ENCODE measurements around the gene PPP2R5C. TPM values are rescaled to one million over a fixed set of nuclear protein-coding genes. Genes with fewer than 3 reads are reported as not detected.

PPP2R5C gene
- total and polyA plus RNA-seq, 2 donors from 2014 or later: 65.6 to 129 TPM

DNA sequence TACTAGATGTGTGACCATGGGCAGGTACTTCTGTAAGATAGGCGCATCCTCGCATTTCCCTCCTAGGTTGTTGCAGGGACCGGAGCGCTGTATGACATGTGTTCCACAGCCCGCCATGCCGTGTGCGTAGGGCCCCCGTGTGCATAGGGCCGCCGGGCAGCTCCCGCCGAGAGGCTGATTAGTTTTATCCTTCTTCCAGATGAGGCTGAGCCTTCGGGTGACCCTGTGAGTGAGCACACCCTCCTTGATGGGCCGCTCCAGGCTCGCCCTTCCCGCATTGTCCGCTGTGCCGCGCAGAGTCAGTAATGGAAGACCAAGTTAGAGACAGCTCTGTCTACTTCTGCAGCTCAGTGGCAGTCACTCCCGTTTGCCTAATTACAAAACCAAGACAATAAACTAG lies 130.0 kb downstream of the PPP2R5C start:
- H3K9me3 ChIP-seq (ENCODE audit: control insufficient read depth in 2 of 3, insufficient read depth in 1 of 3, low read length in 3 of 3): no peaks in the 10 kb centered on the region
- DNase-seq: no peak
- H3K4me1 ChIP-seq (ENCODE audit: control insufficient read depth in 2 of 3, insufficient read depth in 2 of 3, low read depth in 1 of 3, low read length in 3 of 3): no peaks in the 10 kb centered on the region
- TF ChIP-seq, protein P1, sequence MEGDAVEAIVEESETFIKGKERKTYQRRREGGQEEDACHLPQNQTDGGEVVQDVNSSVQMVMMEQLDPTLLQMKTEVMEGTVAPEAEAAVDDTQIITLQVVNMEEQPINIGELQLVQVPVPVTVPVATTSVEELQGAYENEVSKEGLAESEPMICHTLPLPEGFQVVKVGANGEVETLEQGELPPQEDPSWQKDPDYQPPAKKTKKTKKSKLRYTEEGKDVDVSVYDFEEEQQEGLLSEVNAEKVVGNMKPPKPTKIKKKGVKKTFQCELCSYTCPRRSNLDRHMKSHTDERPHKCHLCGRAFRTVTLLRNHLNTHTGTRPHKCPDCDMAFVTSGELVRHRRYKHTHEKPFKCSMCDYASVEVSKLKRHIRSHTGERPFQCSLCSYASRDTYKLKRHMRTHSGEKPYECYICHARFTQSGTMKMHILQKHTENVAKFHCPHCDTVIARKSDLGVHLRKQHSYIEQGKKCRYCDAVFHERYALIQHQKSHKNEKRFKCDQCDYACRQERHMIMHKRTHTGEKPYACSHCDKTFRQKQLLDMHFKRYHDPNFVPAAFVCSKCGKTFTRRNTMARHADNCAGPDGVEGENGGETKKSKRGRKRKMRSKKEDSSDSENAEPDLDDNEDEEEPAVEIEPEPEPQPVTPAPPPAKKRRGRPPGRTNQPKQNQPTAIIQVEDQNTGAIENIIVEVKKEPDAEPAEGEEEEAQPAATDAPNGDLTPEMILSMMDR (IDR thresholded peaks at IDR 0.05; ENCODE audit: borderline replicate concordance, extremely low read depth, insufficient read depth): no peak
- H3K27me3 ChIP-seq (ENCODE audit: control insufficient read depth, insufficient read depth, low read length): no peaks in the 10 kb centered on the region
- intact Hi-C loops (cut with DNase I): no loop called here
- H3K27ac ChIP-seq (ENCODE audit: low read depth in 2 of 2, low read length in 2 of 2): no peak overlapping the region
- peaks cover 0 to 33% (median 11%) of the 10 kb centered on the region in 3 donors for H3K36me3 ChIP-seq (ENCODE audit: control insufficient read depth in 2 of 3, insufficient read depth in 3 of 3, low read length in 3 of 3)
- no peak overlapping the region for H3K4me3 ChIP-seq (ENCODE audit: low read length in 3 of 3)
- no peak for FAIRE-seq
- no peak overlapping the region for H3K9ac ChIP-seq (ENCODE audit: low read length in 3 of 3)

DNA sequence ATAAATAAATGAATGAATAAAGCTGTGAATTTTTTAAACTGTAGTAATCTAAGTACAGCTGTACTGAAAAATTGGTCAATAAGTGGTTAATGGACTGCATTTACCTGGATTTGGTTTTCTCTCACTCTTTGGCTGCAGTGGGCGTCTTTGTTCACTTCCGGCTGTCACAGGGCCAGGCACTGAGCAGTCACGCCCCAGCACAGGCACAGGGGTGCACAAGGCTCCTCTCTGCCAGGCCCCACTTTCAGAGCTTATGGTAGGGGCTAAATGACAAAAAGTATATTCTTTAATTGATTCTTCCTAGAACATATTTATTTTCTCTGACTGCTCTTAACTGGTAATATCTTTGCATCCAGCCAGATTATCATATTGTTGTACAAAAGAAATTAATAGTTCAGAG lies 132.2 kb downstream of the PPP2R5C start:
- no peak overlapping the region for H3K4me3 ChIP-seq (ENCODE audit: low read length in 3 of 3)
- H3K36me3 ChIP-seq (ENCODE audit: control insufficient read depth in 2 of 3, insufficient read depth in 3 of 3, low read length in 3 of 3): peaks cover 0 to 48% (median 12%) of the 10 kb centered on the region in 3 donors
- intact Hi-C loops (cut with DNase I): no loop called here
- H3K4me1 ChIP-seq (ENCODE audit: control insufficient read depth in 2 of 3, insufficient read depth in 2 of 3, low read depth in 1 of 3, low read length in 3 of 3): no peaks in the 10 kb centered on the region
- H3K9ac ChIP-seq (ENCODE audit: low read length in 3 of 3): no peak overlapping the region
- no peaks in the 10 kb centered on the region for H3K9me3 ChIP-seq (ENCODE audit: control insufficient read depth in 2 of 3, insufficient read depth in 1 of 3, low read length in 3 of 3)
- no peak for DNase-seq
- no peaks in the 10 kb centered on the region for H3K27me3 ChIP-seq (ENCODE audit: control insufficient read depth, insufficient read depth, low read length)
- TF ChIP-seq, protein P1 (IDR thresholded peaks at IDR 0.05; ENCODE audit: borderline replicate concordance, extremely low read depth, insufficient read depth): no peak
- no peak overlapping the region for H3K27ac ChIP-seq (ENCODE audit: low read depth in 2 of 2, low read length in 2 of 2)
- FAIRE-seq: no peak

DNA sequence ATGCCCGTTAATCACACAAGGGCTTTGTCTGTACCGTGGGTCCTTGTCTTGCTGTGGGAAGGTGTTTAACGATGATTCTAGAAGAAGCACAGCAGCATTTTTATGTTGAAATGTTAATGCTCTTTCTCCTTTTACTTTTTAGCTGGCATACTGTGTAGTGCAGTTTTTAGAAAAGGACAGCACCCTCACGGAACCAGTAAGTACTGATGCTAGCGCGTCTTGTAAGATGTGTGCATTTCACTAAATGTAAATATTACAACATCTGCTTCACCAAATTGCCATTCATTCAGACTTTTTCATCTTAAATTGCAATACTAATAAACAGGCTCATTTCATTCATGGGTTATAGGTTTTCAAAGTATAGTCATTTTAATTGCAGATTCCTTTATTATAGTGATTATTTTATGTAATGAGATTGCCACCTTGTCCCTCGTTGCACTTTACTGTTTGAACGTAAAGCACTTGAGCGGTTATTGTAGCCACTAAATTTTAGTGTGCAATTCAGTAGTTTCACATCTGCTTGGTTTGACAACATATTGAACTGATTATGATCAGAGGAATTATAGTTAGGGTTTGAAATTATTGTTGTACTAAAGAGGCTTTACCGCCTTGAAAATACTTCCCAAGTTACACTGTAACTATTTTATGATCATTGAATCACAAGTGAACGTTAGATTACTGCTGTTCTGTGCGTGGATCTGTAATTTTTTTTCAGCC lies 133.0 kb downstream of the PPP2R5C start:
- FAIRE-seq (no peak), DNase-seq (no peak)
- no peak overlapping the region for H3K27ac ChIP-seq (ENCODE audit: low read depth in 2 of 2, low read length in 2 of 2)
- TF ChIP-seq, protein P1 (IDR thresholded peaks at IDR 0.05; ENCODE audit: borderline replicate concordance, extremely low read depth, insufficient read depth): no peak
- H3K4me3 ChIP-seq (ENCODE audit: low read length in 3 of 3): no peak overlapping the region
- peaks cover 0 to 51% (median 17%) of the 10 kb centered on the region in 3 donors for H3K36me3 ChIP-seq (ENCODE audit: control insufficient read depth in 2 of 3, insufficient read depth in 3 of 3, low read length in 3 of 3)
- H3K4me1 ChIP-seq (ENCODE audit: control insufficient read depth in 2 of 3, insufficient read depth in 2 of 3, low read depth in 1 of 3, low read length in 3 of 3): no peaks in the 10 kb centered on the region
- intact Hi-C loops (cut with DNase I): no loop called here
- no peak overlapping the region for H3K9ac ChIP-seq (ENCODE audit: low read length in 3 of 3)
- no peaks in the 10 kb centered on the region for H3K27me3 ChIP-seq (ENCODE audit: control insufficient read depth, insufficient read depth, low read length)
- no peaks in the 10 kb centered on the region for H3K9me3 ChIP-seq (ENCODE audit: control insufficient read depth in 2 of 3, insufficient read depth in 1 of 3, low read length in 3 of 3)

Measured in kidney (tissue), 14 donors.